Fibroblast of skin of right quadriceps (primary cell): Measurements from ENCODE around the gene FLAD1.

Experiments used
- DNase-seq: peaks from one replicate; pipeline ENCODE4 v3.0.0-alpha.2; 2013

Gene FLAD1

DNA sequence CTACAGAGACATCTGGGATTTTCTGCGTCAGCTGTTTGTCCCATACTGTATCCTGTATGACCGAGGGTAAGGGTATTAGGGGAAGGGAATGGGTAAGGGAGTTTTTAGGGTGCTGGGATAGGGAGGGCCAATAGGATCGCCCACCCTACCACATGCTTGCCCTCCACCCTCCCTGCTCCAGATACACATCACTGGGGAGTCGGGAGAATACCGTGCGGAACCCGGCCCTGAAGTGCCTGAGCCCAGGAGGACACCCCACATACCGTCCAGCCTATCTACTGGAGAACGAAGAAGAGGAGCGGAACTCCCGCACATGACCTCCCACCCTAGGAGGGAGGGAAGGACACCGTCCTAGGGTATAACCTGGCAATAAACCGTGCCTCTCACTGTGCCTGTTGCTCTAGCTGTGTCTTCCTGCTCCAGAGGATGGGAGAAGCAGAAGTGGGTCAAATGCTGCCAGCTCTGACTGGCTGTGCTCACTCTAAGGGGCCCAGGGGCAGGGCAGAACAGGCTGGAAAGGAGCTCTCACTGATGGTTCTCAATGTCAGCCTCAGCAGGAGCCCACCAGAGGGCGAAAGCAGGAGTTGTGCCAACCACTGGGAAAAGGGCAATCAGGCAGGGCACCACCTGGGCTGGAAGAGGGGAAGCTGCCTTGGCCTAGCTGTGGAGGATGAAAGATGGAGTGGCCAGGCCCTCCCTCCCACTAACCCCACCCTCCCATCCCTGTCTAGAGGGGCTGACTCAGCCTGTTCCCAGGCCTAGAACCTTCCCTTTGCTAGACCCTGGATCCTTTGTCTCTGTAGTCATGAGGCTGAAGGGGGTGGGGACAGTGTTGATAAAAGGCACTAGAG lies 9.8 kb downstream of the FLAD1 start:
- DNase-seq, result peak; percentile 47

DNA sequence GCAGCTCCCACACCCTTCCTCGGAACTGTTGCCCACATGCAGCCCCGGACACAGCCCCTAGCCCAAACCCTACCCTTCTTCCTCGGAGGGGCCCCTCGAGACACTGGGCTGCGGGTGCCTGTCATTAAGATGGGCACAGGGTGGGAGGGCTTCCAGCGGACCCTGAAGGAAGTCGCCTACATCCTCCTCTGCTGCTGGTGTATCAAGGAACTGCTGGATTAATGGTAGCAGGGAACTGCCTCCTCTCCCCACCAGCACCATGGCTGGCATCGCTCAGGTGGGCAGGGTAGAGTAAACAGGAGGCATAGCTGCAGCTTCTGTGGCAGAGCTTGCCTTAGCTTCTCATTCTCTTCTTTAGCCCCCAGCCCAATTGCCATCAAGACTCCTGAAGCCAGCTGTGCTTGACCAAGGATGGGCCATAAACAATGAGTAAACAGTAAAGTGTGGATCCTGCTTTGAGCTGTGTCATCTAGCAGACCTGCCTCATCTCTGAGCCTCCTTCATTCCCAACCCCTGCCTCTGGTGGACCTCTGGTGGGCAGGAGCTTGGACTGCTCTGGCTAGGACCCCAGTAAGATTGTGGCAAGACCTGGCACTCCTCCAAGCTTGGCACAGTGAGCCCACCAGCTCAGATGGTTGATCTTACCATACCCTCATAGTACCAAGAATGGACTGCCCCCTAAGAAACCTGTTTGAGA lies 10.6 kb downstream of the FLAD1 start, which contains the start of gene LENEP:
LENEP (plus strand) TSS at position 15 of the 697 bp plus-strand sequence; CDS start at position 37, 22 bp downstream.
- DNase-seq, result no peak

DNA sequence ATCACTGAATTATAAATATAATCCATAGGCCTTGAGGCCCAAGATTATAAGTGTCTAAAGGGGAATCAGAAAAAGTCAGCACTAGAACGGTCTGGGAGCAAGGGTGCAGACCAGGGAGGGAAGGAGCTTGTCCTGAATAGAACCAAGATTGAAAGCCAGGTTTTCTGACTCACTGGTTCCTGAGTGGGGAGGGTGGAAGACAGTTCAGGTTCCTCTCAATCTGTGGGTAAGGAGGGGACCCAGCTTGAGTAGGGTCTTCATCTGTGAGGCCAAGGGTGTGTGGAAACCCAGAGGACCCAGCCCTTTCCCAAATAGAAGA lies 11.1 kb downstream of the FLAD1 start:
- DNase-seq, result no peak

DNA sequence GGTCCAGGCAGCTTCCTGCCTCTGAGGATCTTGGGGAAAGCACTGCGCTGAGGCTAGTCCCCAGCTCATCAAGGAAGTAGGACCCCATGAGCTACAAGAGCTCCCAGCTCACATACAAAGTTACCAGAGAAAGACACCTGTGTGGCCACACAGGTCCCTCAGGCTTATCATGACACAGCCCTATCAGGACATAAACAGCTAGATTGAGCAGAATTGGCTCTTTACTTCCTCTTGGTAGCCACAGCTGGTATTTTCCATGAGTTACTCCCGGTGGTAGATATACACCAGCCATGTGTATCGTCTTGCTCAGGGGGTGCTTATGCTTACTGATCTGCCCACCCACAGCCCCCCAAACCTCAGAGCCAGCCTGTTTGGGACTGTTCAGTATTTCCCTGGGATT lies 11.4 kb downstream of the FLAD1 start:
- DNase-seq, result no peak

DNA sequence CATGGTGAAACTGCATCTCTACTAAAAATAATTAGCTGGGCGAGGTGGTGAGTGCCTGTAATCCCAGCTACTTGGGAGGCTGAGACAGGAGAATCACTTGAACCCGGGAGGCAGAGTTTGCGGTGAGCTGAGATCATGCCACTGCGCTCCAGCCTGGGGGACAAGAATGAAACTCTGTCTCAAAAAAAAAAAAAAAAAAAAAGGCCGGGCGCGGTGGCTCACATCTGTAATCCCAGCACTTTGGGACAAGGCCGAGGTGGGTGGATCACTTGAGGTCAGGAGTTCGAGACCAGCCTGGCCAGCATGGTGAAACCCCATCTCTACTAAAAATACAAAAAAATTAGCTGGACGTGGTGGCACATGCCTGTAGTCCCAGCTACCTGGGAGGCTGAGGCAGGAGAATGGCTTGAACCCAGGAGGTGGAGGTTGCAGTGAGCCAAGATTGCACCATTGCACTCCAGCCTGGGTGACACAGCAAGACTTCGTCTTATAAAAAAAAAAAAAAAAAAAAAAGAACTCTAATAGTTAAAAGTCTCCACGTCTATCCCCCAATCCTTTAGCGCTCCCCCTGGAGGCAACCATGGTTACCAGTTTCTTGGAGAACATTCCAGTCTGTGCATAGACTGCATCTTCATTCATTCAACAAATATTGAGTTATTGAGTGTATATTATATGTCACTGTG lies 12.3 kb downstream of the FLAD1 start:
- peak; percentile 83 for DNase-seq

DNA sequence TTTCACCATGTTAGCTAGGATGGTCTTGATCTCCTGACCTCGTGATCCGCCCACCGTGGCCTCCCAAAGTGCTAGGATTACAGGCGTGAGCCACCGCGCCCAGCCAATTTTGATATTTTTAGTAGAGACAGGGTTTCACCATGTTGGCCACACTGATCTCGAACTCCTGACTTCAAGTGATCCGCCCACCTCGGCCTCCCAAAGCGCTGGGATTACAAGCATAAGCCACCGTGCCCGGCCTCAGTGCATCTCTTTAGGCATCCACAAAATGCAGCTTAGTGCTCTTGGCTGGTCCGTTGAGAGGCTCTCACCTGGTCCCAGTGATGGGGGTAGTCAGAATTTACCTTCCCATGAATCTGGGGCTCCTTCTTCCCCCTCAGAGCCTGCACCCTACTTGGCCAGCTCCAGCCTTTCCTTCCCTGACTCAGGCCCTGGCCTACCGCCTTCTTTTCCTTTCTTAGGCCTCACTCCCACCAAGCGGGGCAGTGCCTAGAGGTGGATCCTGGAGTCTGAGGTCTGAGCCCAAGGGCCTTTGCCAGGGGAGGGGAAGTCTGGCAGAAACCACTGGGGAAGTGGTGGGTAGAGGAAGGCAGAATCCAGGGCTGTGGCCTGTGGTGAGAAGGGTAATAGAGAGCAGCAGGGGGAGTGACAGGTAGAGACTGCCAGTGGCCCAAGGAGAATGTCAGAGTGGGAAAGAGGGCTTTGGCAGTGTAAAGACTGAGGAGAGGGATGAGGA lies 14.0 kb downstream of the FLAD1 start:
- no peak for DNase-seq

DNA sequence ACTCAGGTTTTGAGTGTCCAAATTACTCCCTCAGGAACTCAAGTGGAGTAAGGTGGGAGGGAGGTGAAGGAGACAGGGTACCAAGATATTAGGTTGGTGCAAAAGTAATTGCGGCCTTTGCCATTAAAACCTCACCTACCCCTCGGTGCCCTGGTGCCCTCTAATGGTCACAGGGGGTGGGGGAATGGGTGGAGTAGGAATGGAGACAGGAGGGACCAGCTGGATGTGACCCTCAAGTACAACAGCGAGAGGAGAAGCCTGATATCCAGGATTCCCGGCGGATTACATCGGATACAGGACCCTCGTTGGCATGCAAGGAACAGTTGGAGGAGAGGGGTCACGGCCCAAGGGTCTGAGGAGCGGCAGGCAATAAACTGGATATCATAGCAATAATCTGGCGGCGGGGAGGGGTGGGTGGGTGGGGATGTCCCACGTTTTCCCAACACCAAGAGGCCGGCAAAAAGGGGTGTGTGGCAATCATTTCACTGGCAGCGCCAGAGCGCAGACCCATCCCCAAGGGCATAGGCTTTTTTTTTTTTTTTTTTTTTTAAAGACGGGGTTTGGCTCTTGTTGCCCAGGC lies 15.1 kb downstream of the FLAD1 start:
- DNase-seq, result no peak

DNA sequence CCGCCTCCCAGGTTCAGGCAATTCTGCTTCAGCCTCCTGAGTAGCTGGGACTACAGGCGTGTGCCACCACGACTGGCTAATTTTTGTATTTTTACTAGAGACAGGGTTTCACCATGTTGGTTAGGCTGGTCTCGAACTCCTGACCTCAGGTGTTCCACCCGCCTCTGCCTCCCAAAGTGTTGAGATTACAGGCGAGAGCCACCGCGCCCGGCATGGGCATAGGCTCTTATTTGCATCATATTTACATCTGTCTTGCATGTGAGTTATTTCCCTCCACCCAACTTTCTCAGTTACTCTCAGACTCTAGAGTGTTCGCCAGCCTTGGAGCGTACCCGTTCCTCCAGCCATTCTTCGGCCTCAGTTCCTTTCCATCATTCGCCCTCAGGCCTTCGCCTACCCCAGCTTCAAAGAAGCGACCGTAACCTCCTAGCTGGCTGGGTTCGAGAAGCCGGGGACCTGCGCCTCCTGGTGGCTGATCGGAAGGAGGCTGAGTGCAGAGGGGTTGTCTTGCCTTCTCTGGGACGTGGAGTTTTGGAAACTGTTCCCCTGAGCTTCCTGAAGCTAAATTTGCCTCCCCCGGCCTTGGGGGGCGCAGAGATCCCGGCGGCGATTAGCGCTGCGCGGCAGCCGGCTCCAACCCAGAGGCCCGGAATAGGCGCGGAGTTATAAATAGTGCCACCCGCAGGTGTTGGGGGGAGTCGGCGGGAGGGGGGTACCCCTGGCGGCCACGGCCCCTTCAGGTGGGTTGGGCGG lies 15.8 kb downstream of the FLAD1 start:
- peak; percentile 75 for DNase-seq

DNA sequence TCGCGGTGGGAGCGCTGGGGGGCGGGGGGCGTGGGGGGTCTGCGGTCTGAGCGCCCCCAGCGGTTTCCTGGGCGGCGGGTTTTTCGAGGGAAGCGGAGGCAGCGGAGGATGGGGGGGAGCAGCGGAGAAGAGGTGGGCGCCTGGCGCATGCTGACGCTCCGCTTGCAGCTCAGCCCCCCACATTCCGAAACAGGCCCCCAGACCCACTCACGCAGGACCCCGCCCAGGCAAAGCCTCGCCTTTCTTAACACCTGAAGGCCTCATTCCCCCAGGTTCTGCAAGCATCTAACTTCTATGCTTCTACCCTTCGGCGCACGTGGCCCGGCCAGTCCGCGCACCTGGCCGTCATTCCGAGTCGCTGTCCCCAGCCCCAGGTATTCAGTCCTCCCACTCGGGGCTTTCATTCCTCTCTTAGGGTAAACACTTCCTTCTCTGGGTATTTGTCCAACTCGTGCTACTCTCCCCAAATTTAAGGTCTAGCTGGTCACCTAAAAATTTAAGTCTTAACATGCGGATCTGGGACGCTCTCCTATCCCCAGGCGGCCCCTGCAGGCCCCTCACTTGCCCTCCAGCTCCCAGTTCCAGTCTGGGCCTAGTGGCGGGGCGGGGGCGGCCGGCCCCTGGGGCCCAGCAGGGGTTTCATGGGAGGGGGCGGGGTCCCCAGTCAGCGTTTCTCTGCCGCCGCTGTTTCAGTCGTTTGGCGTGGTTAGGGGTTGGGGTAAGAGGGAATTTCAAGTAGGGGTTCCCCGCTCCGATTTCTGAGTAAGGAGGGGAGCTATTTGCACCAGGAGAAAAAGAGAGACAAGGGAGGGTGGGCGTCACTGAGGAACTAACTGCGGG lies 16.6 kb downstream of the FLAD1 start:
- DNase-seq, result no peak

DNA sequence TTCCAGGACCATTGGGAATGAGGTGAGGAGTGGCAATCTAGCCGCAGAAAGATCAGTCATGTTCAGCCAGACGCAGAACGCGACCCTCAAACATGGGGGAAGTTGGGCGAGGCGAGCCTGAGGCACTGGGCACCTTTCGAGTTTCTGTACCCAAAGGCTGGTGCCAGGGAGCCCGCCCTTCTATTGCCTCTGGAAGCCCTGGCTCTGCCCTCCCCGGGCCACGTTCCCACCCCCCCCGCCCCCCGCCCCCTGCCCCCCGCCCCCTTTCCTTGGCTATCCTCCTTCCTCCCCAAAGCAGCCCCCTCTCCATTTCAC lies 17.2 kb downstream of the FLAD1 start:
- no peak for DNase-seq

DNA sequence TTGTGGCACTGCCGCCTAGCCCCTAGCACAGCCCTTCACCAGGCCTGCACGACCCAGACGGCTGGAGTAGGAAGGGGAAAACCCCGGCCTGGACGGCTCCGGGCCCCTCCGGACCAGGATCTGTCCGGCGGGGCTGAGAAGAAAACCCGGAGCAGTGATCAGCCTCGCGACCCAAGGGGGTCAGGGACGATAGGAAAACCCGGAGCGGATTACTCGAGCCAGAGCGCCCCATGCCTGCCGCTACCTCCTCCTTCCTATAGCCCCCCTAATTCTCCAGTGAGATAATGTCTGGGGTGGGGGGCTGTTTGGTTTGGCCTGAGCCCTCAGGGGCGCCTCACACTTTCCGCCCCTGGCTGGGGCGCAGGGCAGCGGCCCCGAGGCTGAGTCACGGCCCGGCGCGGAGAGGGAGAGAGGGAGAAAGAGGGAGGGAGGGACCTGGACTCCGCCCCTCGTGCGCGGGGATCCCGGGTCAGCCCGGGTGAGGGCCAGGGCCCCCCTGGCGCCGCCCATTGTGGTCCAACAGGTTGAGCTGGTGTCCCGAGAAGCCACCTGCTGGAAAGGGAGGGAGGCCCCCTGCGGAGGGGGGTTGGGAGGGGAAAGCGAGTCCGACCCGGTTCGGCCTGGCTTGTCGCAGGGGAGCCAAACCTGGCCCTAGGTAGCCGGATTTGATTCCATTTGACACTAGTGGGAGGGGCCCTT lies 17.7 kb downstream of the FLAD1 start:
- peak; percentile 83 for DNase-seq

DNA sequence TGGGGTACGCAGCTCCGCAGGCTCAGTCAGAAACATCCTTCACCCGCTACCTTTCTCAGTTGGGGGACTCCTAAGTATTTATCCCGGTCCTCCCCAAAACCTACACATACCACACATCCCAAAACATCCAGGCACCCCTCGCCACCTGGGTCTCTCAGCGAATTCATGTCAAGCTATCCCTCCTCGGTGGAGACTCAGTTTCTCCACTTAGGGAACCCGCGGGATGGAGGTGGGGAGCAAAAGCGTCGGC lies 18.2 kb downstream of the FLAD1 start:
- peak; percentile 32 for DNase-seq

DNA sequence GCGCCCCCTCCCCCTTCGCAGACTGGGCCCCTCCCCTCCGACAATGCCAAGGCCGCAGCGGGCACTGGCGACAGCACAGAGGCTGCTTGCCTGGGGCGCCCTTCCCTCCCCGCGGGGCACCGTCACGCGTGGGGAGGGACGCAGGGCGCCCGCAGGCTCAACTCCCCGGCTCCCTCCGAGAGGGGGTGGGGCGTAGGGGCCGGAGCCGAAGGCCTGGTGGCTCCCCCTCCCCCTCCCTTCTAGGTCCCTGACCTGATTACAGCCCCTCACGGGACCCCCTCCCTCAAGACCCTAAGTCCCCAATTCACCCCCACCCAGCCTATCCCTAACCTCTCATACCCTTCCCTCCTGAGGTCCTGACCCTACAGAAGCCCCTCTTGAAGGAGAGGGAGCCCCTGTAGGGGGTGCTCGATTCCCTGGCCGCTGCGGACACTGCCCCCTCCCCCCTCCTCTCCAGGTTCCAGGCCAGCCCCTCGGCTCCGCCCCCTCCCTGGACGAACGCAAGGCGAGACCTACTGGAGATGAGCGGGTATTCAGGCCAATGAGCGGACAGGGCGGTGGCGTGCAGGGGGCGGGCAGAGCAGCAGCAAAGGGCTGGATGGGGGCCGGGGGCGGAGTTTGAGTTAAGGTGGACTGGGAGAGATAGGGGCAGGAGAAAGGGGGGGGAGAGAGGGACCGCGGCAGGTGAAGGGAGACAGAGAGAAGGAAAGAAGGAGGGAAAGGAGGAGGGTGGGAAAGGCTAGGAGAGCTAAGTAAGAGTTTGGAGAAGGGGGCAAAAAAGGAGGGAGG lies 18.7 kb downstream of the FLAD1 start:
- peak; percentile 99 for DNase-seq

DNA sequence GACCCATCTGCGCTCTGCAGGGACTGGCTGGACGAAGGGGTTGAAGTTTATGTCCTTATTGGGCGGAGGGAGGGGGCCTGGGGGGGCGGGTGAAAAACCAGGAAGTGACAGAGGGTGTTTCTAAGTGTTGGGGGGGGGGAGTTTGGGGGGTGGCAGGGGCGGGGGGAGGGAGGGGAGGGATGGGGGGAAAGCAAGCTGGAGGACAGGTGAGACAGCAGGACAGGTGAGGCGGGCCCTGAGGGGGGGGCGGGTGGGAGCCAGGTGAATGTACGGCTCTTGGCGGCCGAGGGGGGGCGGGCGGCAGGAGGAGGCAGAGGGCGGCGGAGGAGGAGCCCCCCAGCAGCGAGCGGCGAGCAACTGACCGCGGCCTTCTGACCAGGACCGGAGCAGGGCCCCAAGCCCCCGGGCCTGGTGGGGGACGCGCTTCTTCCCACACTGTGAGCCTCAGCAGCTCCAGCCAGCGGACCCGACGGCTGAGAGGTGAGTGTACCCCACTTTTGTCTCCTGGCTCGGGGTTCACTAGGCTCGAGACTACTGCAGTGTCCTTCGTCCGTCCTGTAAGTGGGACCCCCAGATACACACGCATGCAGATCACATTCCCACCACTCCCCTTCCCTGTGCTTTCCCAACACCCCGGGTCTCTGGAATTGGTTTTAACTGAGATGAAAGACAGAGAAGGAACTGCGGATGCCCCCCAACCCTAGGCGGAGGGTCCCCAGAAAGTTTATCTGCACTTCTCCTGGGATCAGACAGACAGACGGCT lies 19.5 kb downstream of the FLAD1 start, which contains the start of gene ZBTB7B:
ZBTB7B (plus strand) TSS at position 339 of the 763 bp plus-strand sequence. CDS start 11,859 bp downstream, outside the sequence.
- DNase-seq, result no peak

DNA sequence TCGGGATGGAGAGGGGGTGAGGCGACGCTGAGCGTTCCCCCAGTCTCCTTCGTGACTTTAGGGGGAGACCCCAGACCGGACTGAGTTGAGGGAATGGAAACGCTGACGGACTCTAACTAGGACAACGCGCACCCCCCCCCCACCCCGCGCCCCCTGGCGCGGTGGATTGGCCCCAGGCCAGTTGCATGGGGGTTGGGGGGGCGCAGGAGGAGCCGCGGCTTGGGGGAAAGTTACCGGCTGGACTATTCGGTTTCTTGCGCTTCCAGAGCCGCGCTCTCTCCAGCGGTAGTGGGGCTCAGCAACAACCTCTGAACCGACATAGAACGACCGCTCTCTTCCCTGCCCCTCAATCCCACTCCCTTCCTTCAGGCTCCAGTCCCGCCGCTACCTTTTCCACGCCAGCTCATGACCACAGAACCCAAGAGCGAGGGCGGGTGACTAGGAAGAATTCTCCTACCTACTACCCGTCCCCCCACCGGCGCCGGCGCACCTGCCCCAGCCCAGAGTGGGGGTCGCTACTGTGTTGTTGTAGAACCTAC lies 20.2 kb downstream of the FLAD1 start:
- DNase-seq, result no peak

DNA sequence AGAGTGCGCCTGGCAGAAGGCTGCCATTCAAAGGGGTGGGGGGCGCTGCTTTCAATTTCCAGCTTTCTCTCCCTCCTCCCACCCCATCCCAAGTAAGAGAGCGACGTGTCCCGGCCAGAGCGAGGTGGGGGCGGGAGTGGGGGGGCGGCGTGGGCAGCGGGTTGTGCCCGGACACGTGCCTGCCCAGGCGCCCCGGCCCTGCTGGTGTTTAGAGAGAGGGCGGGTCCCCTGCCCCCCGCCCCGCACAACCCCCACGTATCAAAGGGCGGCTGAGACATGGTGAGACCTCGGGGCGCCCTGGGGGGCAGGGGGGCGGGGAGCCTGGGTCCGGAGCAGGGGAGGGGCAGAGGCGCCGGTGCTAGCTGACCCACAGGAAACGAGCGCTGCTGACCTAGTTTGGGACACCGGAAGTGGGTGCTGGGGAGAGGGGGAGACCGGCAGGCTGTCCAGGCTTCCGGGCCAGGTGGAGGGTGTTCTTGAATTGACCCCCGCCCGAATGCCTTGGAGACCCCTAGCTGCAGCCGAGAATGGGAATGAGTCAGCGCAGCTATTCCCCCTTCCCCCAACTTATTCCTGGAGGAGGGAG lies 20.7 kb downstream of the FLAD1 start:
- no peak for DNase-seq

DNA sequence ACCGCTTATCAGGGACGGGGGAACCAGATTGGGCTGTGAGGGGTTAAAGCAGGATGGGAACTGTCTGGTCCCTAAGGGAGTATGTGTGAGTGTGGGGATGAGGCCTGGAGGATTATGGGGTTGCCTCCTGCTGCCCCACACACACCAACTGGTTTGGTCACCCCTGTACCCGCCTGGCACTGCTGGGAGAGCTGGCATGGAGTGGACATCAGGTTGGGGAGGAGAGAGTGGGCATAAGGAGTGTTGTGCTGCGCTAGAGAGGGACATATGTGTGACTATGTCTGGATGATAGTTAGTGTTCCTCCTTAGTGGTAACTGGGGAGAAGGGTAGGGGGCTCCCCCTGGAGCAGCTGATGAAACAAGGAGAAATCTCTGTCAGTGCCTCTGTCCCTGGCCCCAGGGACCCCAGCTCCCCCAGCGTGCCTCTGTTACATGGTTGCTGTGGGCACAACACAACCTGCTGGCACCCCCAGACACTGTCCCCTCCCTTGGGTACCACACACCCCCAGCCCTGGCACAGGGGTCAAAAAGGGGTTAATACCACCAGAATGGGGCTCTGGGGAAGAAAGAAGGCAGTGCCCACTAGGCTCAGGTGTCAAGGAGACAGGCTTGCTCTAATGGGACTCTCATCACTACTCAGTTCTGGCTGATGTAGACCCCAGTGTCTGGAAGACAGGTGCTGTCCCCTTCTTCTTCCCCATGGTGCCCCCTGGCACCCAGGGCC lies 21.4 kb downstream of the FLAD1 start:
- DNase-seq, result no peak
